K562 (cell line): Measurements from ENCODE around the gene MRPS10.

Experiments used
- EP300 ChIP-seq: IDR thresholded peaks from 2 replicates; pipeline ENCODE4 v1.6.1; 2012; ENCODE audit warnings: low read length, improper control_type of control experiment
- EZH2 ChIP-seq: IDR thresholded peaks from 2 replicates; pipeline ENCODE4 v1.6.1; 2012; ENCODE audit warnings: low read depth, mild to moderate bottlenecking, inconsistent platforms, low read length, borderline replicate concordance
- GTF2F1 ChIP-seq: IDR thresholded peaks from 2 replicates; pipeline ENCODE4 v1.6.1; 2011; ENCODE audit warnings: low read depth, low read length, improper control_type of control experiment
- HDAC3 ChIP-seq: fragments of 450-650 bp; IDR thresholded peaks from 2 replicates; pipeline ENCODE4 v1.6.1; 2018; ENCODE audit warnings: borderline replicate concordance, mild to moderate bottlenecking, moderate library complexity; ENCODE audit not compliant: partially characterized antibody
- KLF13 ChIP-seq: fragments of 450-650 bp; IDR thresholded peaks from 2 replicates; pipeline ENCODE4 v1.6.1; 2016; ENCODE audit warnings: missing genetic modification characterization, low read depth, mild to moderate bottlenecking, missing compliant biosample characterization, moderate library complexity, borderline replicate concordance
- MYC ChIP-seq, 2 experiments: fragments of 250-450 bp in 1 of 2; sonication (Bioruptor Pico) in 1 of 2; IDR thresholded peaks; 2 replicates each; pipeline versions ENCODE4 v1.5.1 to v1.6.1; 2012 to 2021; ENCODE audit warnings: low read depth in 2 of 2, borderline replicate concordance in 1 of 2, improper control_type of control experiment in 1 of 2, low read length in 1 of 2, mild to moderate bottlenecking in 1 of 2, moderate library complexity in 1 of 2
- PHB2 ChIP-seq: fragments of 450-650 bp; IDR thresholded peaks from 2 replicates; pipeline ENCODE4 v1.6.1; 2017; ENCODE audit warnings: low read depth
- ZNF384 ChIP-seq: IDR thresholded peaks from 2 replicates; pipeline ENCODE4 v1.6.1; 2012; ENCODE audit warnings: low read depth, low read length, improper control_type of control experiment
- TF ChIP-seq, protein P1 (sequence below): fragments of 250-450 bp; sonication (Bioruptor Pico); IDR thresholded peaks from 2 replicates; pipeline ENCODE4 v1.5.0; 2020; ENCODE audit warnings: mild to moderate bottlenecking
- TF ChIP-seq, protein P2 (sequence below), 2 experiments: fragments of 450-650 bp in 1 of 2; sonication (generic) in 1 of 2; formaldehyde crosslinking in 1 of 2; IDR thresholded peaks in 1 of 2; conservative IDR thresholded peaks in 1 of 2; 2 replicates each; pipeline versions ENCODE4 v1.6.1 to v1.8.1; 2016 to 2023; ENCODE audit warnings: mild to moderate bottlenecking in 2 of 2, moderate library complexity in 2 of 2, inconsistent platforms in 1 of 2, missing genetic modification reagents in 1 of 2
- TF ChIP-seq, protein P3 (sequence below): sonication (generic); formaldehyde crosslinking; IDR thresholded peaks from 2 replicates; pipeline ENCODE4 v1.8.0; 2022; ENCODE audit warnings: mild to moderate bottlenecking, missing genetic modification reagents

DNA sequence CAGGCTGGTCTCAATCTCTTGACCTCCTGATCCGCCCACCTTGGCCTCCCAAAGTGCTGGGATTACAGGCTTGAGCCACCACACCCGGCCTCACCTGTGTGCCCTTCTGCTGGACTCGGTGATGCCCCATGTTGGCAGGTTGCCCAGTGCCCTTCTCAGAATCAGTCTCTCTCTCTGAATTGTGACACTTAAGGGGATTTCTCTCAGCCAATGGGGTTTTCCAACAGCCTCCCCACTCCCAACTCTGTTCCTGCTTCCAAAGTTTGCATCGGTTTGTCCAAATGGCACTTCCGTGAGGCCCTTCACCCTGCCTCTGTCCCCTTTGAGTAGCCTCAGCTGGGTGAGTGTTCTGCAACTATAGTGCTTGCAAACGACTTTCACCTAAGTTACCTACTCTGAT, 3.1 kb upstream of the MRPS10 start:
- TF ChIP-seq, protein P1, sequence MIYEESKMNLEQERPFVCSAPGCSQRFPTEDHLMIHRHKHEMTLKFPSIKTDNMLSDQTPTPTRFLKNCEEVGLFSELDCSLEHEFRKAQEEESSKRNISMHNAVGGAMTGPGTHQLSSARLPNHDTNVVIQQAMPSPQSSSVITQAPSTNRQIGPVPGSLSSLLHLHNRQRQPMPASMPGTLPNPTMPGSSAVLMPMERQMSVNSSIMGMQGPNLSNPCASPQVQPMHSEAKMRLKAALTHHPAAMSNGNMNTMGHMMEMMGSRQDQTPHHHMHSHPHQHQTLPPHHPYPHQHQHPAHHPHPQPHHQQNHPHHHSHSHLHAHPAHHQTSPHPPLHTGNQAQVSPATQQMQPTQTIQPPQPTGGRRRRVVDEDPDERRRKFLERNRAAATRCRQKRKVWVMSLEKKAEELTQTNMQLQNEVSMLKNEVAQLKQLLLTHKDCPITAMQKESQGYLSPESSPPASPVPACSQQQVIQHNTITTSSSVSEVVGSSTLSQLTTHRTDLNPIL, result no peak
- TF ChIP-seq ZNF384 (no peak), KLF13 (tag) (no peak), HDAC3 (no peak), EP300 (no peak), PHB2 (no peak), GTF2F1 (no peak), EZH2 (no peak), MYC (IDR thresholded peaks at IDR 0.05; ENCODE audit: low read depth, low read length) (no peak), MYC (CRISPR knock-in tag; IDR thresholded peaks at IDR 0.05; ENCODE audit: borderline replicate concordance, low read depth) (no peak)
- TF ChIP-seq, protein P2, sequence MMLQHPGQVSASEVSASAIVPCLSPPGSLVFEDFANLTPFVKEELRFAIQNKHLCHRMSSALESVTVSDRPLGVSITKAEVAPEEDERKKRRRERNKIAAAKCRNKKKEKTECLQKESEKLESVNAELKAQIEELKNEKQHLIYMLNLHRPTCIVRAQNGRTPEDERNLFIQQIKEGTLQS (IDR thresholded peaks at IDR 0.05), result no peak
- TF ChIP-seq, protein P2 (CRISPR knock-in tag; conservative IDR thresholded peaks at IDR 0.05), result no peak
- TF ChIP-seq, protein P3, sequence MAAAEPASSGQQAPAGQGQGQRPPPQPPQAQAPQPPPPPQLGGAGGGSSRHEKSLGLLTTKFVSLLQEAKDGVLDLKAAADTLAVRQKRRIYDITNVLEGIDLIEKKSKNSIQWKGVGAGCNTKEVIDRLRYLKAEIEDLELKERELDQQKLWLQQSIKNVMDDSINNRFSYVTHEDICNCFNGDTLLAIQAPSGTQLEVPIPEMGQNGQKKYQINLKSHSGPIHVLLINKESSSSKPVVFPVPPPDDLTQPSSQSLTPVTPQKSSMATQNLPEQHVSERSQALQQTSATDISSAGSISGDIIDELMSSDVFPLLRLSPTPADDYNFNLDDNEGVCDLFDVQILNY (CRISPR knock-in tag), result no peak
